B cell (primary cell): ENCODE results near the gene ELK3. TPM values are rescaled to one million over a fixed set of nuclear protein-coding genes. Genes with fewer than 3 reads are reported as not detected.

ENCODE experiments used
- ATAC-seq: fragments of 200-7000 bp; cut with Tn5 transposase; one replicate; pipeline ENCODE4 v1.10.0; 2021; ENCODE audit warnings: low read depth, mild to moderate bottlenecking, moderate number of reproducible peaks, moderate library complexity
- CTCF ChIA-PET: fragments of 350-600 bp; sonication (Branson Sonifier 250); formaldehyde crosslinking; loops from one replicate; lab custom pipeline; 2021; ENCODE audit warnings: antibody characterized with exemption, inconsistent platforms; lab: Charles Lee
- POLR2A ChIA-PET: fragments of 350-600 bp; sonication (Branson Sonifier 250); formaldehyde crosslinking; loops from one replicate; lab custom pipeline; 2021; ENCODE audit warnings: antibody characterized with exemption; lab: Charles Lee
- DNase-seq: peaks from one replicate; pipeline ENCODE4 v3.0.0; 2013
- H2AFZ ChIP-seq: 2 replicates; pipeline ENCODE4 v1.6.1; 2012; ENCODE audit warnings: mild to moderate bottlenecking, low read depth, low read length; ENCODE audit not compliant: insufficient read depth, poor library complexity, severe bottlenecking
- H3K27ac ChIP-seq, 2 donors: 1 replicate in 1 of 2; 2 replicates in 1 of 2; pipeline ENCODE4 v1.5.1; 2012 to 2013; ENCODE audit warnings: low read length in 2 of 2, mild to moderate bottlenecking in 2 of 2, moderate library complexity in 1 of 2
- H3K27me3 ChIP-seq, 4 experiments: fragments of 200-600 bp in 1 of 4; sonication (generic) in 1 of 4; replicated peaks in 1 of 4; 1 replicate in 2 of 4; 2 replicates in 2 of 4; pipeline versions ENCODE4 v1.6.1 to v1.7.0; 2013 to 2016; ENCODE audit warnings: low read length in 3 of 4, mild to moderate bottlenecking in 2 of 4, mixed read lengths in 1 of 4, moderate library complexity in 1 of 4; ENCODE audit not compliant: insufficient read depth in 4 of 4, control insufficient read depth in 3 of 4; ENCODE audit errors: control extremely low read depth in 1 of 4
- H3K36me3 ChIP-seq, 2 experiments: replicated peaks in 1 of 2; 1 replicate in 1 of 2; 2 replicates in 1 of 2; pipeline versions ENCODE4 v1.6.1 to v1.7.1; 2013; ENCODE audit warnings: low read length in 1 of 2; ENCODE audit not compliant: insufficient read depth in 2 of 2, control insufficient read depth in 1 of 2; ENCODE audit errors: control extremely low read depth in 1 of 2, extremely low read depth in 1 of 2
- H3K4me1 ChIP-seq, 2 donors: fragments of 200-600 bp in 1 of 2; sonication (generic) in 1 of 2; 1 replicate in 1 of 2; 2 replicates in 1 of 2; pipeline versions ENCODE4 v1.5.1 to v1.6.1; 2013 to 2017; ENCODE audit warnings: low read length in 2 of 2; ENCODE audit not compliant: control insufficient read depth in 2 of 2, insufficient read depth in 2 of 2
- H3K4me2 ChIP-seq: replicated peaks from 2 replicates; pipeline ENCODE3; 2012; ENCODE audit warnings: mild to moderate bottlenecking, low read depth, low read length; ENCODE audit not compliant: poor library complexity, severe bottlenecking
- H3K4me3 ChIP-seq, 5 experiments: fragments of 200-600 bp in 1 of 5; sonication (generic) in 1 of 5; 1 replicate in 3 of 5; 2 replicates in 2 of 5; pipeline versions ENCODE4 v1.5.1 to v1.7.0; 2011 to 2016; ENCODE audit warnings: low read length in 4 of 5, mild to moderate bottlenecking in 4 of 5, low read depth in 2 of 5, control low read depth in 1 of 5, moderate library complexity in 1 of 5; ENCODE audit not compliant: insufficient read depth in 1 of 5; ENCODE audit errors: control extremely low read depth in 1 of 5, extremely low read depth in 1 of 5
- H3K79me2 ChIP-seq: fragments of 200-600 bp; sonication (generic); one replicate; pipeline ENCODE4 v1.6.0; 2016; ENCODE audit warnings: low read length; ENCODE audit not compliant: control insufficient read depth, insufficient read depth
- H3K9ac ChIP-seq: fragments of 200-600 bp; sonication (generic); 2 replicates; pipeline ENCODE4 v1.6.1; 2017; ENCODE audit warnings: mild to moderate bottlenecking, low read length, moderate library complexity
- H3K9me3 ChIP-seq, 3 donors: one replicate each; pipeline versions ENCODE4 v1.6.1 to v1.7.1; 2013; ENCODE audit warnings: low read length in 2 of 3; ENCODE audit not compliant: control insufficient read depth in 2 of 3, insufficient read depth in 1 of 3; ENCODE audit errors: control extremely low read depth in 1 of 3
- H4K20me1 ChIP-seq: 2 replicates; pipeline ENCODE4 v1.6.0; 2012; ENCODE audit warnings: mild to moderate bottlenecking, low read length; ENCODE audit not compliant: insufficient read depth, control insufficient read depth, poor library complexity, severe bottlenecking
- H3K27ac Mint-ChIP-seq: one replicate; pipeline ENCODE4 v1.8.0; 2021; ENCODE audit warnings: mixed read lengths
- H3K27me3 Mint-ChIP-seq: one replicate; pipeline ENCODE4 v1.8.0; 2021; ENCODE audit warnings: mixed read lengths
- H3K4me1 Mint-ChIP-seq: one replicate; pipeline ENCODE4 v1.8.0; 2021; ENCODE audit warnings: mixed read lengths
- H3K4me3 Mint-ChIP-seq: one replicate; pipeline ENCODE4 v1.8.0; 2021; ENCODE audit warnings: mixed read lengths
- H3K9me3 Mint-ChIP-seq: one replicate; pipeline ENCODE4 v1.8.0; 2022; ENCODE audit warnings: mixed read lengths; ENCODE audit not compliant: insufficient read depth
- EZH2 ChIP-seq: IDR thresholded peaks from 2 replicates; pipeline ENCODE4 v1.6.1; 2012; ENCODE audit warnings: borderline replicate concordance, low read depth, mild to moderate bottlenecking, moderate library complexity, low read length; ENCODE audit not compliant: insufficient read depth, poor library complexity, severe bottlenecking
- WGBS: methylation state at CpG from one replicate; pipeline ENCODE4 v1.1.5; 2013; ENCODE audit warnings: missing lambda C conversion rate; ENCODE audit not compliant: insufficient coverage; 5-methylcytosine and 5-hydroxymethylcytosine counted together
- intact Hi-C: fragments of 100-400 bp; cut with micrococcal nuclease; formaldehyde crosslinking; loops from one replicate; pipeline ENCODE4 v1.10.0; 2022
- polyA plus RNA-seq: library from polyadenylated mRNA; depleted of rRNA; stranded (reverse); fragments of >200 nt; gene quantifications from 2 replicates; pipeline ENCODE4 v1.2.3, GENCODE V29; 2012
- total RNA-seq, 2 donors: library from RNA; stranded (reverse); fragments of 120-200 nt in 1 of 2; gene quantifications; 1 replicate in 1 of 2; 2 replicates in 1 of 2; pipeline versions ENCODE4 v1.2.3 to v1.2.4, GENCODE V29; 2013 to 2022
- TF ChIP-seq, protein P1 (sequence below): fragments of 200-600 bp; IDR thresholded peaks from one replicate; pipeline ENCODE4 v1.8.0; 2022; ENCODE audit warnings: antibody characterized with exemption, mild to moderate bottlenecking

Gene ELK3
- total and polyA plus RNA-seq, 2 donors (not counting 1 experiment from before 2014, with no cell fraction given): 10.5 to 87.1 TPM

DNA sequence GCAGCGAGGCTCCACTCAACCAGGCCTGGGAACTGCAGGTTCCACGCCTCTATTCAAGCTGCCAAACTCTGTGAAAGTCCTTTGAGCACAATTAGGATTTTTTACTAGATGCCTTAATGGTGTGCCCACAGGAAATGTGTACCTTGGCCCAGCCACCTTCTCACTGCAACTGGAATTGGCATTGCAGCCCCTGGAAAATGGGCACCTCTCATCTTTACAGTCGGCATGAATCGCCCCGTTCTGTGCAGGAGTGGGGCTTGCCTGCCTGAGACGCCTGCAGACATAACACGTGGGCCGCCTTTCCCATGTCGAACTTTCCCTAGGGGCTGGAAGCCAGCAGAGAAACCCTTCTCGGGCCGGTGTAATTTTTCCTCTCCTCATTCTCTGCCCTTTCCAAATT is 42.0 kb upstream of the ELK3 start:
- Mint-ChIP-seq H3K27ac (no peak overlapping the region), H3K9me3 (no peaks in the 10 kb centered on the region), H3K4me1 (no peaks in the 10 kb centered on the region), H3K4me3 (no peak overlapping the region), H3K27me3 (no peaks in the 10 kb centered on the region)
- no peak for ATAC-seq
- no peak overlapping the region for H3K9ac ChIP-seq
- H2AFZ ChIP-seq: no peak overlapping the region
- H3K9me3 ChIP-seq: peaks cover 0 to 4% (median 0%) of the 10 kb centered on the region in 3 donors
- ChIA-PET POLR2A (no interaction called here), CTCF (no interaction called here)
- H4K20me1 ChIP-seq: no peaks in the 10 kb centered on the region
- TF ChIP-seq, protein P1, sequence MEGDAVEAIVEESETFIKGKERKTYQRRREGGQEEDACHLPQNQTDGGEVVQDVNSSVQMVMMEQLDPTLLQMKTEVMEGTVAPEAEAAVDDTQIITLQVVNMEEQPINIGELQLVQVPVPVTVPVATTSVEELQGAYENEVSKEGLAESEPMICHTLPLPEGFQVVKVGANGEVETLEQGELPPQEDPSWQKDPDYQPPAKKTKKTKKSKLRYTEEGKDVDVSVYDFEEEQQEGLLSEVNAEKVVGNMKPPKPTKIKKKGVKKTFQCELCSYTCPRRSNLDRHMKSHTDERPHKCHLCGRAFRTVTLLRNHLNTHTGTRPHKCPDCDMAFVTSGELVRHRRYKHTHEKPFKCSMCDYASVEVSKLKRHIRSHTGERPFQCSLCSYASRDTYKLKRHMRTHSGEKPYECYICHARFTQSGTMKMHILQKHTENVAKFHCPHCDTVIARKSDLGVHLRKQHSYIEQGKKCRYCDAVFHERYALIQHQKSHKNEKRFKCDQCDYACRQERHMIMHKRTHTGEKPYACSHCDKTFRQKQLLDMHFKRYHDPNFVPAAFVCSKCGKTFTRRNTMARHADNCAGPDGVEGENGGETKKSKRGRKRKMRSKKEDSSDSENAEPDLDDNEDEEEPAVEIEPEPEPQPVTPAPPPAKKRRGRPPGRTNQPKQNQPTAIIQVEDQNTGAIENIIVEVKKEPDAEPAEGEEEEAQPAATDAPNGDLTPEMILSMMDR: no peak
- no peak for TF ChIP-seq EZH2
- no peak overlapping the region for H3K27ac ChIP-seq
- intact Hi-C loops: no loop called here
- no peak overlapping the region for H3K4me3 ChIP-seq
- no peaks in the 10 kb centered on the region for H3K4me1 ChIP-seq
- no peaks in the 10 kb centered on the region for H3K36me3 ChIP-seq
- H3K79me2 ChIP-seq: no peaks in the 10 kb centered on the region
- DNase-seq: no peak
- no peak overlapping the region for H3K4me2 ChIP-seq
- H3K27me3 ChIP-seq: no peaks in the 10 kb centered on the region
- 97% methylated on average over 11 of the region's 11 CpGs for WGBS

DNA sequence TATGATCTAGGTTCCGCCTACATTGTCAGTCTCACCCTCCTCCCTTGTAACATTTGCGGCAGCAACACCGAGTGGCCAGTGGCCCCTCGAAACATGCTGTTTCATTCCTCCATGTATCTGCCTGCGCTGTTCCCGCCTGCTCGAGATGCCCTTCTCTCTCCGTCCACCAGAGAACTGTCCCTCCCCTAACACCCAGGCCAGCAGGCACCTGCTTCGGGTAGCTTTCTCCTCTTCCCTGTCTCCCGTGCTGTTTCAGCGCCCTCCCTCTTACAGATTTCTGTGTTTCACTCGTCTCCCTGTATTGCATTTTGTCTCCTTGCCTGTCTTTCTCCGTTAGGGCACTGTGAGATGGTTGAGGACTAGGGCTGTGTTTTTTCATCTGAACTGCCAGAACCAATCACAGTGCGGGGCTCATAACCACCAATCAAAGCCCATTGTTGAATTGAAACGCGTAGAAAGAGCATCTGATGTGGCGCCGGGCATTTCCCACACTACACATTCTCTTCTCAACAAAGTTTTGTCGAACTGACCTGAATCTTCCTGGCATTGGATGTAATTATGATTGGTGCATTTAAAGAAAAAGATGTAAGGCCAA is 40.9 kb upstream of the ELK3 start:
- no peak overlapping the region for H3K4me3 Mint-ChIP-seq
- intact Hi-C loops: no loop called here
- no peak for TF ChIP-seq EZH2
- TF ChIP-seq, protein P1: no peak
- H3K9me3 Mint-ChIP-seq: no peaks in the 10 kb centered on the region
- CTCF ChIA-PET: no interaction called here
- Histone ChIP-seq H3K36me3 (no peaks in the 10 kb centered on the region), H3K4me1 (no peaks in the 10 kb centered on the region), H3K9me3 (peaks cover 0 to 4% (median 0%) of the 10 kb centered on the region in 3 donors), H3K27me3 (no peaks in the 10 kb centered on the region), H3K9ac (no peak overlapping the region), H3K27ac (no peak overlapping the region), H3K4me2 (no peak overlapping the region), H2AFZ (no peak overlapping the region), H3K79me2 (no peaks in the 10 kb centered on the region), H3K4me3 (no peak overlapping the region), H4K20me1 (no peaks in the 10 kb centered on the region)
- H3K27ac Mint-ChIP-seq: no peak overlapping the region
- DNase-seq (no peak), ATAC-seq (no peak)
- POLR2A ChIA-PET: no interaction called here
- H3K4me1 Mint-ChIP-seq: no peaks in the 10 kb centered on the region
- WGBS: 95% methylated on average over 10 of the region's 19 CpGs
- H3K27me3 Mint-ChIP-seq: no peaks in the 10 kb centered on the region
